GM21825 (cell line): ENCODE results near the gene TMEM63A.
"Not testable (repeated sequence)": the region's sequence is repeated elsewhere in the genome, so short reads cannot be mapped to it uniquely, and the experiment has no call there.

Experiments
- ATAC-seq: cut with Tn5 transposase; IDR thresholded peaks from one replicate; pipeline ENCODE4 v1.9.1; 2021; ENCODE audit warnings: mild to moderate bottlenecking, moderate library complexity; ENCODE audit not compliant: unreplicated experiment

The TMEM63A gene

DNA sequence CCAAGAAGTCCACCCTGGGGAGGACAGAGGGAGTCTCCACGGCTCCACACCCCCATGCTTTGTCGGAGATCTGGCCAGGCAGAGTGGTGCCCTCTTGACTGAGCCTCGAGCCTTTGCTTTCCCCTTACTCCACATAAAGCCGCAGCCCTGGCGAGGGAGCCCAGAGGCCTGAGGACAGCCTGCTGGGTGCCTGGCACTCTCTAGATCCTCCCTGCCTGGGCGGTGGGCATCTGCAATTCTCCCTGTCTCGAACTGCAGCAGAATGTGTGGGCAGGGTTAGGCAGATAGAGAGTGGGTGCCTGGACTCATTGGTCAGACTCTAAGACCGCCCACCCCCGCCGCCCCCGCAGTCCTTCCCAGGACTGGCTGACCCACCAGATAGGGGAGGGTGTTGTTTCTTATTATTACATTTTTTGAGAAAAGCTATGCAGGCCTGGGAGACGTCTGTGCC lies 58.3 kb downstream of the TMEM63A start:
- ATAC-seq: no peak

DNA sequence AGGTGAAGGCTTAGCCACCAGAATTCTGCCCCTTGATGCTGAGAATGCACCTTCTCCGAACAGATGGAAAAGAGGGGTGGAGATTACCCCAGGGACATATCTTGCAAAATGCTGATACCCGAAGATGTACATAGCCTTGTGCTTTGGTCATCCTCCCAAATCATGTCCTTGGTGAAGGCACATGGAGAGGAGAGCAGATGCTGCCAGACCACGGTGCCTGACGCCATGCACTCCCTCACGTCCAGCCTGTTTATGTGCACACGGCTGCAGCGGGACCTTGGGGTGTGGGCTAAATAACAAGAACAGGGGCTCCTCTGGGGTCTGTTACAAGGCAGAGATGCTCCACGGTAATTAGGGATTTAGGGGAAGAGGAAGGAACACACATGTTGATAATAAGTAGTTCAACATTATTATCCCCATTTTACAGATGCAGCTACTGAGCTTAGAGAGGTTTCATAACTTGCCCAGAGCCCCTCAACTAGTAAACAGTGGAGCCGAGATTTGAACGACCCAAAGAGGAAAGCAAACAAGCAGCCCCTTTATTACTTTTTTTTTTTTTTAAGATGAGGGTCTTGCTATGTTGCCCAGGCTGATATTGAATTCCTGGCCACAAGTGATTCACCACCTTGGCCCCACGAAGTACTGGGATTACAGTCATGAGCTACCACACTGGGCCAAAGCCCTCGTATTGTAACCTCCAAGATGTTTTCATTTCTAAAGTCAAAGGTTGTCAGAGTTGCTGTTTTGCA lies 59.4 kb downstream of the TMEM63A start:
- no peak for ATAC-seq

DNA sequence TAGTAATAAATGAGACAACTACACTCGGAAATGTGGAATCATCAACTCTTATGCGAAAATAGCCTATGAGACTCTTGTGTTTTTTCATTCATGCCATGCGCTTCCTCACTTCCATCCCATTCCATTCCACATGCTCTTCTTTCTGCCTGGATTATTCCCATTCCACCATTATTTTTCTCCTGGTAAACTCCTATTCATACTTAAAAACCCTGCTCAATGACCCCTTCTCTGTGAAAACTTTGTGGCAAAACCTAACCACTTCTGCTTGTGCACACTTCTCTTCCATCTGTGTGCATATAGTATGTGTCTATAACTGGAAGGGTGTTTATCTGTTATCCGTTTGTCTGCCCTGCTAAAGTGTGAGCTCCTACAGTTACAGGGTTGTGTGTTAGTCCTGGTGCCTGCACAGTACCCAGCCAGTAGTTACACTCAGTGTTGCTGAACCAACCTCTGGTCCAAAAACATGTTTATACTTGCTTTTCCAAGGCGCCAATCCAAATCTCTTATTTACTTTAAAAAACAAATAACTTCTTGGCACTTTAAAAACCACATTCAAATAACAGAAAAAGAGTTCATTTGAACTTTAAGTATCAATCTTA lies 61.6 kb downstream of the TMEM63A start:
- ATAC-seq: no peak

DNA sequence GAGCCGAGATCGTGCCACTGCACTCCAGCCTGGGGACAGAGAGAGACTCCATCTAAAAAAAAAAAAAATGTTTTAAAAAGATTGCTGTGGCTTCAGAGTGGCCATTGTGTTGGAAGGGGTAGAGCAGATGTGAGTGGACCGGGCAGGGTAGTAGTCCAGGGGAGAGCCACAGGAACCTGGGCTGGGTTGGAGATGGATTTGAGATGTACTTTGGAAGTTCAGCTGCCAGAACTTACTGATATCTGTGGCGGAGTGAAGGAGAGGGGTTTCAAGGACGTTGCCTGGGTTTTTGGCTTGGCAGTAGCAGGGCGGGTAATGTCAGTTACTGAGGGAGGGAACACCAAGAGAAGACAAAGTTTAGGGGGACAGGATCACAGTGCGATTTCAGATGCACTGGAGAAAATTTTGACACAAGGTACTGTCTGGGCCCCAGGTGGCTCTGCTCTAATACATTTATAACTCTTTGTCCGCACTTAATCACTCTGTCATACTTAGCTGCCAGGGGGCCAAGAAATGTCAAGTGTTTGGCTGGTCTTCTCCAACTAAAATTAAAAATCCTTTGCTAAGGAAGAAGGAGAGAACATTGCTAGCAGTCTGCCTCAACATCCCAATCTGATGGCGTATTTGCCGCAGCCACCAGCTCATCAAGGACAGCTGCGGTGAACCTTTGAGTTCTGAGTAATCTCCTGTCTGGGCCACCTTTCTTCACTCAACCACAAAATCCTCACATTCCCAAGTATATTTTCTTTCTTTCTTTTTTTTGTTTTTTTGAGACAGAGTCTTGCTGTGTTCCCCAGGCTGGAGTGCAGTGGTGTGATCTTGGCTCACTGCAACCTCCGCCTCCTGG lies 62.6 kb downstream of the TMEM63A start:
- no peak for ATAC-seq

DNA sequence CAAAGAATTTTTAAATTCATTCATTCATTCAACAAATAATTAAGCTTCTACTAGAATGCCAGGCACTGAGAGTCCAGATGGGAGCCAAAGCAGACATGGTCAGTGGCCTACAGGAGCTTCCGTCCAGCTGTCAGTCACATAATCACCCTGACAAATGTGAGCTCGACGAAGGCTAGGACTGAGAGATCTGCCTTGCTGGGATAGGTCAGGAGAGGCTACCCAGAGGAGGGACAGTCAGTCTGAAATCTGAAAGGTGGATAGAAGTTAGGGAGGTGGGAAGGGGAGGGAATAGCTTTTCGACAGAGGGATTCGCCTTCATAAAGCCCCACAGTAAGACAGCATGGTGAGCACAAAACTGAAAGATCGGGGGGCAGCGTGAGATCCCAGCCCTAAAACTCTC lies 64.0 kb downstream of the TMEM63A start:
- ATAC-seq: no peak

DNA sequence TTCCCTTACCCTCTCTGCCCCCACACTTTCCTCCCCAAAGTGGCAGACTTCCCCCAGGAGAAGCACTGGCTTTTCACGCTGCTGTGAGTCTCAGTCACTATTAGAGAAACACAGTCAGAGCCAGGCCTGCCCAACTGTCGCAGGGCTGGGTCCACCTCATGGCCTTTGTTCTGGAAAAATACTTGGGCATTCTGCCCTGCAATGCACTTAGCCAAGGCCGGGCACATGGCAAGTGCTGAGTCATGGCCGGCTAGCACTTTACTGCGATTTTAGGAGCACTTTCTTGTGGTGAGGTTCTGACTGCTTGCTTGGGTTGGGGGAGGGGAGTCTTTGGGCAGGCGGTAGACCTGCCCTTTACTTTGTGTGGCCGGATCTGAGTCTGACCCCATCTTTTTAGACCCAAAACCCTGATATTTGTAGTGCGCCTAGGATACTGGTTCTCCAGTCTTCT lies 64.5 kb downstream of the TMEM63A start:
- ATAC-seq: no peak

DNA sequence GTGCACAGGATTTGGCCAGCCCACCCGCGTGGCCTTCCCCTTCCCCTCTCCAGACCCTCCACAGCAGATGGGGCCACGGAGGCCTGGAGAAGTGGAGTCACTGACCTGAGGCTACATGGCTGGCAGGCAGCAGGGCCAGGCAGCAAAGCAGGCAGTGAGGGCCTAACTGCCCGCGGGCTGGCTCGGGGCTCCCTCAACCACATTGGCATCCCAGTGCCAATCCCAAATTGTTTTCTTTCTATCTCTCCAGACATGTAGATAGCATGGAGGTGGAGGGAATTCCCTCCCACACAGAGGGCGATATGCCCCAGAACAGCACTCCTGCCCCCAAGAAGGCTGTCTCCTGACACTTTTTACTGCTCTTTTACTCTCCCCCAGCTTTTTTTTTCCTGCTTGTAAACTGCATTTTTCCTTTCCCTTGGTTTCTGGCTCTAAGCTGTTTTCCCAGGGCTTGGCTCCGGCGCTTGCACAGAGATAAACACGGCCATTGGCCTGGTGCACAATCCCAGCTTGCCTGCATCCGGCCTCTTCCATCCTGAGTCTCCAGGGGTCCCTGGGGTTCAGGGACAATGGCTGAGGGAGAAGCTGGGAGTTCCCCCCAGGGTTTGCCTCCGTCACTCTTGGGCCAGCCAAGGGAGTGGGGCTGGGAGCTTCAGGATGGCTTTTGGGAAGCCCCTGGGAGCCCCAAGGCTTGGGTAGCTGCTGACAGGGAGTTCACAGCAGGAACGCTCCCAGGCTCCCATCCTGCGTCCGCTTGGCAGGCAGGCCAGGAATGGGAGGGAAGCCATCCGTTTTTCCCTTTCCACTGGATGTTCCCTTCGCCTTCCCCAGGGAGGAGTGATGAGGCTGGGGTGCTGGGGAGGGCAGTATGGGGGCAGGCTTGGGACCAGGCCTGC lies 65.3 kb downstream of the TMEM63A start:
- no peak for ATAC-seq

DNA sequence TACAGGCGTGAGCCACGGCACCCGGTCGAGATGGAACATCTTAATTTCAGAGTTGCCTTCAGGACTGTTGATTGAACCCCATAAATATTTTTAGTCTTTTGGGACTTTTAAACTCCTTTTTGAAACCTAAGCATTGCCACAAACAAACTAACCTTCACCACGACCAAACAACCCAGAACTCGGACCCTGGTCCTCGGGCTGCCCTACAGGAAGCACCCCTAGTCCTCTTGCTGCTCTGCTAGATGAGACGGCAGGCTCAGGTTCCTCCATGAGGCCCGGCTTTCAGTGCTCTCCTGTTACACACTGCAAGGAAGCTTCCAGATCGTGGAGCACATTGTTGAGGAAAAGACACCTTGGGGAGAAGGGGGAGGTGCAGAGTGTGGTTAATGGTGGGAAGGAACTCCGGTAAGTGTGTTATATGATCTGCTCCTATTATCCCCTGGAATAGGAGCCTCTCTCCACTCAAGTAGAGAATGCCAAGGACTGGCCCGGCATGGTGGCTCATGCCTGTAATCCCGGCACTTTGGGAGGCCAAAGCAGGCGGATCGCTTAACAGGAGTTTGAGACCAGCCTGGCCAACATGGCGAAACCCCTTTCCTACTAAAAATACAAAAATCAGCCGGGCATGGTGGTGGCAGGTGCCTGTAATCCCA lies 66.5 kb downstream of the TMEM63A start:
- no peak for ATAC-seq

DNA sequence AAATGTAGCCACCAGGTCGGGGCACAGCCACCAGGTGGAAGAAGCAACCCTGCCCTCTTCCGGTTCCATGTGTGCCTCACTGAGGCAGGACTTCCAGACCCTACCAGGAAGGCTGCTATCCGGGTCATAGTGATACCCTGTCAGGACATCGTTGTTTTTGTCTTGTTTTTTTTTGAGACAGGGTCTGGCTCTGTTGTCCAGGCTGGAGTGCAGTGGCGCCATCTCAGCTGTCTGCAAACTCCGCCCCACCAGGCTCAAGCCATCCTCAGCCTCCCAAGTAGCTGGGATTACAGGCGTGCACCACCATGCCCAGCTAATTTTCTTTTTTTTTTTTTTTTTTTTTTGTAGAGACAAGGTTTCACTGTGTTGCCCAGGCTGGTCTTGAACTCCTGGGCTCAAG lies 67.1 kb downstream of the TMEM63A start:
- not testable (repeated sequence) for ATAC-seq

DNA sequence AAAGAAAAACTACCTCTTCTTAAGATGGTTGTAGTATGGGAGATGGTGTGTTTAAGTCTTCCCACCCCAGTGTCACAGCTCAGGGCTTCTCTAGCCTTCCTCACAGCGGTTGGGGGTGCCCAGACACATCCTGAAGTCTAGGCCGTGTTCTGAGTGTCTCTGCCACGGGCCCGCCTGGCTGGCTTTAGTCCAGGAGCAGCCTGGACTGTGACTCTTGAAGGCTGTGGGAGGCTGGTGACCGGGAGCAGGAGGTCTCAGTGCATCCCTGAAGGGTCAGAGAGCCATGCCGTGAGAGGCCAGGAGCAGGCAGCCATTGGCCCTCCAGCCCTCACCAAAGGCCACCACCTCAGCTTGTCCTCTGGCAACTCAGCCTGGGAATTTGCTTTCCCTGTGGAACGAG lies 67.8 kb downstream of the TMEM63A start:
- ATAC-seq: no peak

DNA sequence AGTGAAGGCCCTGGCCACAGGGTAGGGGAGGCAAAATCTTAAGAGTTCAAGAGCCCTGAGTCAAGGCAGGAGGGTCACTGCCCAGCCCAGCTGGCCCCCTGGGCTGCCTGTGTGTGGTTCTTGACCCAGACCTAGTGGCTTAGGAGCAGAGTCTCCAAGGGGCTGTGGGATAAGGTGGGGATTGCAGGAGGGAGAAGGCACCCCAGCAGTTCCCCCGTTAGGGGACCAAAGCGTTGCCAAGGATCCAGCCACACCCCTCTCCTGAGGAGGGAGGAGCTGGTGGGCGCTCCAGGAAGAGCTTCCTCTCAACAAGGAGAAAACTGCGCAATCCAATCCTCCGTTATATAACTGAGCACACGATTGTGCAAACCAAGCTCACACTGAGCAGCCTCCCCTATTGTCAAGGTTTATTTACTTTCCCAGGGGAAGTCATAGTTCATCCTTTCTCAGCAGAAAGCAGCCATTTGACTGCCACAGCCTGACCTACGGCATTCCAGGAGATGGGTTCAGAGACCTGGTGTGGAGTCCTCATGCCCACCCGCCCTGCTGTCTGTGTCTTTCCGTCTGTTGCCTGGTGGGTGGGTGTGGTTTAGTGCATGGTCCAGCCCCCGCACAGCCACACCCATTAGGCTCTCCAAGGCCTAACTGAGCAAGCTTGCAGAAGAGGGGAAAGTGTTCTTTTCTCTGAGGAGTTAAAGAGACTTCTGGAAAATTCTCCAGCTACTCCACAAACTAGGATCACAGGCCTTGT lies 68.8 kb downstream of the TMEM63A start:
- no peak for ATAC-seq

DNA sequence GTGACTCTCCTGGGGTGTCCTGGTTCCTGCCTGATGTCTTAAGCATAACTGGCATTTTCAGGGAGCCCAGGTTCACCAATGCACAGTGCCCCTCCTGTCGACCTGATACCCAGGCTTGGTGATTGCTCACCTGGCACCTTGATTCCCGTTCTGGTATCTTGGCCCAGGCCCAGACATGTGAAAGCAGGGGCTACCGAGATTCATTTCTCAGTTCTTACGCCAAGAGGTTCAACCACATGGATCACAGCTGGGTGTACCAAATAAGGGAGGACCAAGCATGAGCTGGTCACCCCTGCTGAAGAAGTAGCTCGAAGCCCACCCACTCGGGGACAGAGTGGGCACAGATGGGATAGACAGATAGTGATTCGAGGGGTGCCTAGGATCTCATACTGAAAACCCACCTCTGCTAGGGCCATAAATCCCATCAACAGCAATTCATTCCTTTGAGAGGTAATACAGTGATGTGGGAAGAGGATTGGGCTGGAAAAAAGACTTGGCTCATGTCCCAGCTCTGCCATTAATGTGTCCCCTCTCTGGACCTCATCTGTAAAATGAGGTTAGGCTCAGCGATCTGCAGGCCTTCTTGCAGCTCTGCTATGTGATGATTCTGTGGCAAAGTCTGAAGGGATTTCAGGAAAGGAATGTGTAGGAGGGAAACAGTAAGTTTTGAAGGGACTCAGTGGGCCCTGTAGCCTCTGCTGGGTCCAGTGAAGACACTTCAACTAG lies 69.5 kb downstream of the TMEM63A start:
- ATAC-seq: no peak

DNA sequence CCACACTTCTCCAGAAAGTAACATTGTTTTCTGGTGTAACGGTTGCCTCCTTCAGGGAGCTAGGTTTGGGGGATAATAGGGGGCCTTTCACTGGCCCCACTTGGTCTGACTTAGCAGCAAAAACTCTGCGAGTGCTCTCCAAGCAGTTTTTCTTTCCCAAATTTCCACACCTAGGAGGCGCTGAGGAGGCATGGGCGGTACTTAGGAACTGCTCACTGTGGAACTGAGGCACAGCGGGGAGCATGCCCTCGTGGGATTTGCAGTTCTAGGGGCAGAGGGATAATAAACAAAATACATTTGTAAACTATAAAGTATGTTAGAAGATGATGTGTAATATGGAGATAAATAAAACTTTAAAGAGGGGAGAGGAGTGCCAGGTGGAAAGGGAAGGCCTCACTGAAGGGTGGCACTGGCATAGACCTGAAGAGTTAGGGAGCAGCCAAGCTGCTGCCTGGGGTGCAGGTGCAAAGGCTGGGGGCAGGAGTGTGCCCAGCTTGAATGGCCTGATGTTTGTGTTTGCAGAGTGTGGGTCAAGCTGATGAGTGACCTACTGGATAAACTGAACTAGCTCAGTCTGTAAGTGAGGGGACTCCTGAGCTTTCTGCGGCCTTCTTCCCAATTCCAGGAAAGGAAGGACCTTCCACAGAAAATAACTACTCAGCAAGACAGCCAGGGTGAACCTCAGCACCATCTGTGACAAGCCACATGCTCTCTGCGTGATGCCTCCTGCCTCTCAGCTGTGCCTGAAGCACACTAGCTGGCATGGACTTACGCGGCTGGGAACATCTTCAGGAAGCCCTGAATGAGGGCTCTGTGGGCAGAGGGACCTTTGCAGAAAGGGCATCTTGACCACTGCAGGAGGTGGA lies 70.3 kb downstream of the TMEM63A start:
- ATAC-seq: no peak

DNA sequence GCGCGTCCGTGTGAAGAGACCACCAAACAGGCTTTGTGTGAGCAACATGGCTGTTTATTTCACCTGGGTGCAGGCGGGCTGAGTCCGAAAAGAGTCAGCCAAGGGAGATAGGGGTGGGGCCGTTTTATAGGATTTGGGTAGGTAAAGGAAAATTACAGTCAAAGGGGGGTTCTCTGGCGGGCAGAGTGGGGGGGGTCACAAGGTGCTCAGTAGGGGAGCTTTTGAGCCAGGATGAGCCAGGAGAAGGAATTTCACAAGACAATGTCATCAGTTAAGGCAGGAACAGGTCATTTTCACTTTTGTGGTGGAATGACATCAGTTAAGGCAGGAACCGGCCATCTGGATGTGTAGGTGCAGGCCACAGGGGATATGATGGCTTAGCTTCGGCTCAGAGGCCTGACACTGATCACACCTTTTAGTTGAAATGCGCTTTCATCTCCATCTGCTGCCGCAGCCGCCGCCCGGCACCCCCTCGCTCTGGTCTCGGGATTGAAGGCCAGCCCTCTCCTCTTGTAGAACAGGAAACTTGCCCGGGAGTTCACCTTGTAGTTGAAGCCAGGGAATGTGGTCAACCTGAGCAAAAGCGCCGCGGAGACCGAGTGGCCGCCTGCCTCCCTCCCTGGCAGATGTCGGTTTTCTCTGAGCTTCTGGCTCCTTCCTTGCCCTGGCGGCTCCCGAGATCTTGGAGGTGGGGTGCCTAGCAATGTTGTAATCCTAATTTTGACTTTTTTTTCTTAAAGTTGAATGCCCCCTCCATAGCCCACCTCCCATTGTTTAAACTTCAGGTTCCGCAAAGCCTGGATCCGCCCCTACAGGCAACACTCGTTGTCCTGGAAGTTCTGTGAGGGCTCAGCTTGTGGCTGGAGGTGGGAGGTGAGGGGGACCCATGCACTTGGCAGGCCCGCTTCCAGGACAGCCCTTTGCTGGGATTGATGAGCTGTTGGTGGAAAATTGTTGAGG lies 71.3 kb downstream of the TMEM63A start:
- not testable (repeated sequence) for ATAC-seq

DNA sequence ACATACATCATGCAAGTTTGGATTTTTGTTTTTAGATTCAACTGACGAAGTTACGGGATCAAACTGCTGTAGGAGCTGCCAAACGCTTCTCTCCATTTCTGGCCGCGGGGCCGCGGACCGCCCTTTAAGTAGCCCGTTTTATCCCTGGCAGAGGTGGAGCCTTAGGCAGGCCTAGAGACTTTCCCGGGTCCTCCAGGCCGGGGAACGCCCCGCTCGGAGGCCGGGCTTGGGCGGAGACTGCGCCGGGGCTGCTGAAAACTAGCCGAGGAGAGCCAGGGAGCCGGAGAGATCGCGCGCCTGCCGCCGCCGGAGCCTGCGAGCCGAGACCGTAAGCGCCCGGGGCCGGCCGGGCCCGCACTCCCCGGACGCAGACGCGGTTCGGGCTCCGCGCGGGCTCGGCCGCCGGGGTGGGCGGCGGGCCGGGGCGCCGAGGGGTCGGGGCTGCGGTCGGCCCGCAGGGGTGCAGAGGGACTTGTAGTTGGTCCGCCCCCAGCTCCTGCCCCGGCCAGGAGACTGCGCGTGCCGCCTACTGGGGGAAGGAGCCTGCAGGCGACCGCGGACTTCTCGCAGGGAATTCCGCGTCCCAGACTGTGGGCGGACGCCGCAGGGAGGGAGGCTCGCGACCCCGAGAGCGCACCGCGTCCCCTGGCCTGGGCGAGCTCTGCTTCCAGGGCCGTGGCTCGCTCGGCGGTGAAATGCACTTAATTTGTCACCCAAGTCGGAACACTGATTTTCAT lies 72.2 kb downstream of the TMEM63A start, which contains the start of gene EPHX1:
Gene EPHX1 (plus strand): TSS at position 283 of the 737 bp plus-strand sequence. CDS start 18,606 bp downstream, outside the sequence.
- ATAC-seq: peak; percentile 96

DNA sequence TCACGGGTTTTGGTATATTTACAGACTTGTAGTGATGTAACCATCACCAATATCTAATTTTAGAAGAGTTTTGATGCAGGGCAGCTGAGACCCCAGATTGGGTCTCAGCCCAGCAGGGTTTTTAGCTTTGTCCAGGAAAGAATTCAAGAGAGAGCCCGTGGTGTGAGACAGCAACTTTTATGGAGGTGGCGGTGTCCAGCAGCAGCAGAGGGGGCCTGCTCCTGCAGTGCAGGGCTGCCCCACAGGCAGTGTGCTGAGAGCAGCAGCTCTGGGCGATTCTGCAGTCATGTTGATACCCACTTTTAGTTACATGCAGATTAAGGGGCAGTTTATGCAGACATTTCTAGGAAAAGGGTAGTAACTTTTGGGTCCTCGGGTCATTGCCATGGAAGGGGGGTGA lies 74.0 kb downstream of the TMEM63A start:
- ATAC-seq: no peak
